ENCODE measurements around the gene ZBED3.

DNA sequence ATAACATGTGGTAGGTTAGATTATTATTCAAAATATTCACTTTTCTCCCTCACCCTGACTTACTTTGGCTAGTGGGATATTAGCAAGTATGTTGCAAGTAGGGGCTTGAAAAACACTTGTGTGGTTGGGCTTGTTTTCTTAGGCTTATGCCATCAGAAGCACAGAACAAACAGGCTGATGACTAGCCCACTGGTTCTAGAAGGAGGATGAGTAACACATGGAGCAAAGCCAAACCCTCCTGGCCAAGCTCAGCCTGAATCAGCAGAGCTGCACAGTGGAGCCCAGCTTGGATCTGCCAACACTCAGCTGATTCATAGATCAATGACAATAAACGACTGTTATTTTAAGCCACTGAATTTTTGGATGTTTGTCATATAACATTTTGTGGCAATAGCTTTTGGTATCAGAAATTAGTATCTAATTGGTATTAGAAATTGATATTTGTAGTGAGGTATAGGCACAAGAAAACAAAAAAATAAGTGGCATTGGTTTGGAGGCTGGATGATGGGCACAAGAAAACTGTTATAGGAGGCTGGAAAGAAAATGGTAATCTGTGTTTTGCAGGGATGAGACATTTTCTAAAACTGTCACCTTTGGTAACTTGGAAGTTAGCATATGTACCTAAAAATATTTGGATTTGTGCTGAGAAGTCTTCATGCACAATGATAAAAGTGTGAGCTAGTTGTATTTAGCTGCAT lies 46.1 kb upstream of the ZBED3 start:
- TF ChIP-seq CTCF (IDR thresholded peaks at IDR 0.05; ENCODE audit: insufficient read depth, low read depth, low read length) (no peak), EZH2 (IDR thresholded peaks at IDR 0.05; ENCODE audit: insufficient read depth, low read length) (no peak)
